Measurements from ENCODE around the gene AMBRA1.

GRCh38 chr11:46526216-46527215 lies 67.3 kb downstream of the AMBRA1 start:
- TF ChIP-seq CTCF (IDR thresholded peaks at IDR 0.05) (no peak), POLR2A (IDR thresholded peaks at IDR 0.05) (no peak)
